HG03457 (cell line): ENCODE data around the gene TPSAB1.
"Not testable (repeated sequence)": the region's sequence is repeated elsewhere in the genome, so short reads cannot be mapped to it uniquely, and the experiment has no call there.

Experiments used
- ATAC-seq: cut with Tn5 transposase; IDR thresholded peaks from one replicate; pipeline ENCODE4 v1.9.1; 2021; ENCODE audit warnings: moderate number of reproducible peaks; ENCODE audit not compliant: unreplicated experiment

Gene TPSAB1

DNA sequence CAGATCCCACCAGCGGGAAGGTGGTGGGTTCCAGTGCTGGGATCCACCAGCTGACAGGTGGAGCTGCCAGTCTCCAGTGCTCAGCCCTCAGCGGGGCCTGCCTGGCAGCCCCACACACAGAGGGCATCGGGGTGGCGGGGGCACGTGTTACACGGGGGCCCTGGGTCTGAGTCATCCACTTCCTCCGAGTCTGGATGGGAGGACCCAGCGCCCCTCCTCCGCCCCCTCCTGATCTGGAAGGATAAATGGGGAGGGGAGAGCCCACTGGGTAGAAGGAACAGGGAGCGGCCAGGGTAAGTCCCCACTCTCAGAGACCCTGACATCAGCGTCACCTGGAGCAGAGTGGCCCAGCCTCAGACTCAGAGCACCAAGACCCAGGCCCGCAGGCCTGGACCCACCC, at the start of gene TPSAB1:
TSS of gene TPSAB1 (plus strand) at position 270 of the 400 bp plus-strand sequence. CDS start 234 bp downstream, outside the sequence.
- ATAC-seq = not testable (repeated sequence)

DNA sequence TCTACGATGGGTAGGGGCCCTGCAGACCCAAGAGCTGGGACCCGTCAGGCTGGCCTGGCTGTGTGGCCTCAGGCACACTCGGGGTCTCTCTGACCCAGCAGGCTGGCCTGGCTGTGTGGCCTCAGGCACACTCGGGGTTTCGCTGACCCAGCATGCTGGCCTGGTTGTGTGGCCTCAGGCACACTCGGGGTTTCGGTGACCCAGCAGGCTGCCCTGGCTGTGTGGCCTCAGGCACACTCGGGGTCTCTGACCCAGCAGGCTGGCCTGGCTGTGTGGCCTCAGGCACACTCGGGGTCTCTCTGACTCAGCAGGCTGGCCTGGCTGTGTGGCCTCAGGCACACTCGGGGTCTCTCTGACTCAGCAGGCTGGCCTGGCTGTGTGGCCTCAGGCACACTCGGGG, 49.7 kb upstream of the TPSAB1 start:
- not testable (repeated sequence) for ATAC-seq

DNA sequence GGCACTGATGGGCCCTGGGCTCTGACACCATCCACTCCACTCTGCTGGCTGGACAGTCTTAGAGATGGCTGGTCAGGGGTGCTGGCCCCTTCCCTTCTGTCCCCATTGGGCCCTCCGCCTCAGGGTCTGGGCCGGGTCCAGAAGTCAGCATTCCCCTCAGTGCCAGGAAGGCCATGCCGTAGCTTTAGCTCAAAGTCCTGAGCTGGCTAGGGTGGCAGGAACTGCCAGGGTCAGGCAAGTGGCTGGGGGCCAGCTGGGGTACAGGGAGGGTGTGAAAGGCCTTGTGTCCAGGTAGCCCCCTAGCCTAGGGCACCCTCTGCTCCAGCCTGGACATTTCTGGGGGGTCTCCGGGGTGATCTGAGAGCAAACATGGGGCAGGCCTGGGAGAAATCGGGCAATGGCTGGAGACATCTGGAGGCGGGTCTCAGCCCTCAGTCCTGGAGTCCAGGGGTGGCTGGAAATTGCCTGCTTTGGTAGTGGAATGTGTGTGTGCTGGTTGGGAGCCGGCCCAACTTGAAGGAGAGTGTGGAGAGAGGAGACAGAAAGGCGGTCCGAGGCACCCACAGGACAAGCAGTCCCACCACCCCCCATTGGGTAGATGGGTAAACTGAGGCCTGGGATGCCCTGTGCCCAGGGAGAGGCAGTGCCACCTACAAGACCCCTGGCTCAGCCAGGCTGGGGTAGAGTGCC, 48.0 kb upstream of the TPSAB1 start:
- no peak for ATAC-seq

DNA sequence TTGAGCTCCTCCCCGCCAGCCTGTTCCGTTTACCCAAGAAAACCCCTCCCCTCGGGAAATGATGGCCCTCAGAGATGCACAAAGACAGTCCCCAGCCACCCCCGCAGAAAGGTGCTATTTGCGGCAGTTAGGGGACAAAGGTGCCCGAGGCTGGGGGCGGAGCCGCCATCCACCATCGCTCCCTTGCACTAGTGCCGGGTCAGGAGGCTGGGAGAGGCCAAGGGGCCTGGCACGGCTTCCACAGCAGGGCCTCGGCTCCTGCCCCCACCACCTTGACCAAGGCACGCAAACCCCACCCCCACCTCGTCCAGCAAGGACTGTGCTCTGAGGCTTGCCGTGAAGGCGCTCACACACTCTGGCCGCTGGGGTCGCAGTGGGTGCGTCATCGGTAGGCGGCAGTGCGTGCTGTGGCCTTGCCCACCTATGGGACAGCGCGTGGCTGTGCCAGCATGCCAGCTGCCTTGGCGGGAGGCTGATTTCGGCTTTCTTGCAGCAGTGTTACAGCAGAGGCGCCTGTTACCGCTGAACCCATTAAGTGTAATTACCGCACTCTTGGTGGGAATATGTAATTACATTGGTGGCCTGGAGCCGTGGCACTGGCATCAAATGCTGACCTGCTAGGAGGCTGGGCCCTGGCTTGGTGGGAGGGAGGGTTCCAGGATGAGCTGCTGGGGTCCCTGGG, 47.2 kb upstream of the TPSAB1 start:
- no peak for ATAC-seq

DNA sequence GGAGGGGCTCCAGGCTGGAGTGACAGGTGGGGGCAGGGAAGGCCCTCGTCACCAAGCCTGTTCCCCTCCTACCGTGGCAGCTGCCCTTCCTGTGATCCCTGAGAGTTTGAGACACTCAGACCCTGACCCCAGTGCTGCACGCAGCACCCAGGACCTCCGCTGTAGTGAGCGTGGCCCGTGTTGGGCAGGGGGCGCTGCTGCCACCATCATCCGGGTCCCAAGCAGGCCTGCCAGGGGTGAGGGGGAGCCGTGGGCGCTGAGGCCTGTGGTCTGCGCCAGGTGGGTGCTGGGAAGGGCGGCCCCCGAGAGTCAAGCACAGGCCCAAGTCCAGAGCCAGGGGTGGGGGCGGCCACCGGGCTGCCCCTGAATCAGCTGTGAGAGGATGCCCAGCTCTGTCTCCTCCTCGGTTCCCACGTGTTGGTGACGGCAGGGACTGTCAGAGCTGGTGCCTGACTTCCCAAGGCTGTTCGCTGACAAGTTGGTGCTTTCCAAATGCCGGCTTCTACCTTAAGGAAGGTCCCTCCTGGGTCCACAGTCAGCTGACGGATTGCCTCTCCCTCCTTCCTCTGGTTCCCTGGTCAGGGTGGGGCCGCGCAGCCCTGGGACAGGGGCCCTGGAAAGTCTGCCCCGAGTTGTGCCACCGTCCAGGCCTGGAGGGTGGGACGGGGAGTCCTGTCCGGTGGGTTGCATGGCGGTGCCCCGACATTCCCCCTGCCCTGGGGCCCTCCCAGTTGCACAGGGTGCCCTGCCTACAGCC, 46.5 kb upstream of the TPSAB1 start:
- no peak for ATAC-seq

DNA sequence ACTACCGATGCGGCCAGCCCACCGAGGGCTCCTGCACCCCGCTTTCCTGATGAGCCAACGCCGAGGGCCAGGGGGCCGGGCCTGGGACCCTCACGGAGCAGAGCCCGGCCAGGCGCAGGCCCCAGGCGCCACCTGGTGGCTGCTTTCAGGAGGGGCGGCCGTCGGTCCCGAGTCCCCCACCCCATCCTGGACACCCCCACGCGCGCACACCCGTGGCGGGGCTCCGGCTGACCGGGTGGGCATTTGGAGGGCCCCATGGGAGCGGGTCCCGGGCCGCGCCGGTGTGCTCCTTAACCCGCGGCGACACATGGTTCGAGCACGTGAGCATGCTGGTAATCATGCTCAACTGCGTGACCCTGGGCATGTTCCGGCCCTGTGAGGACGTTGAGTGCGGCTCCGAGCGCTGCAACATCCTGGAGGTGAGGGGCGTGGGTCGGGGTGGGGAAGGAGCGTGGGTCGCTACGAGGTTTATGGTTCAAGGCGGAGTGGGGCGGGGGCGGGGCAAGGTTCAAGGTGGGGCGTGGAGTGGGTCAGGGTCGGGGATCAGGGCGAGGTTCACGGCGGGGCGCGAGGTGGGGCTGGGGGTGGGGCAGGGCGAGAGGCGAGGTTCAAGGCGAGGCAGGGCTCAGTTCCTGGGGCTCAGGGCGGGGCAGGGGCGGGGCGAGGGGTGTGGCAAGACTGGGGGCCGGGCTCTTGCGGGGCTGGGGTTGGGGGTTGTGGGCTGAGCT, 45.7 kb upstream of the TPSAB1 start:
- no peak for ATAC-seq

DNA sequence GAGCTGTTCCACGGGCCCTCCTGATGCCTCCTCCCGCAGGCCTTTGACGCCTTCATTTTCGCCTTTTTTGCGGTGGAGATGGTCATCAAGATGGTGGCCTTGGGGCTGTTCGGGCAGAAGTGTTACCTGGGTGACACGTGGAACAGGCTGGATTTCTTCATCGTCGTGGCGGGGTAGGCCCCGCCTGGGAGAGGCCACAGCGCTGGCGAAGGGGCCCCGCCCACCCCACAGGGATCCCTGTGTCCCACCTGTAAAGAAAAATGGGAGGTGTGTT, 45.2 kb upstream of the TPSAB1 start:
- ATAC-seq = no peak

DNA sequence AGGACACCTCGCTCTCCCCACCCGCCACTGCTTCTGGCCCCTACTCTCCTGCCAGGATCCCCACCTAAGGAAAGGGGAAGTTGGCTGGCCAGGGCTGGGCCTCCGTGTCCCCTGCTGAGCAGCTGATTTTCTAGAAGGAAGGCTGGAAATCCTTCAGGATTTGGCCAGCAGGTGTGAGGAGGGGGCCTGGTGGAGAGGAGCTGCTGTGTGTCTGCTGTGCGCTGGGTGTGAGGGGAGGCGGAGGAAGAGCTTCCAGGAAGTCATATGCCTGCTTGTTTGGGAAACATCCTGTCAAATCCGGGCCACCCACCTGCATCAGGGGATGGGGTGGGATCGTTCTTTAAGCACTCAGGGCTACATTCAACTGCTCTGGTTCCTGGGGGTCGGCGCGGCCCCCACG, 44.0 kb upstream of the TPSAB1 start:
- no peak for ATAC-seq

DNA sequence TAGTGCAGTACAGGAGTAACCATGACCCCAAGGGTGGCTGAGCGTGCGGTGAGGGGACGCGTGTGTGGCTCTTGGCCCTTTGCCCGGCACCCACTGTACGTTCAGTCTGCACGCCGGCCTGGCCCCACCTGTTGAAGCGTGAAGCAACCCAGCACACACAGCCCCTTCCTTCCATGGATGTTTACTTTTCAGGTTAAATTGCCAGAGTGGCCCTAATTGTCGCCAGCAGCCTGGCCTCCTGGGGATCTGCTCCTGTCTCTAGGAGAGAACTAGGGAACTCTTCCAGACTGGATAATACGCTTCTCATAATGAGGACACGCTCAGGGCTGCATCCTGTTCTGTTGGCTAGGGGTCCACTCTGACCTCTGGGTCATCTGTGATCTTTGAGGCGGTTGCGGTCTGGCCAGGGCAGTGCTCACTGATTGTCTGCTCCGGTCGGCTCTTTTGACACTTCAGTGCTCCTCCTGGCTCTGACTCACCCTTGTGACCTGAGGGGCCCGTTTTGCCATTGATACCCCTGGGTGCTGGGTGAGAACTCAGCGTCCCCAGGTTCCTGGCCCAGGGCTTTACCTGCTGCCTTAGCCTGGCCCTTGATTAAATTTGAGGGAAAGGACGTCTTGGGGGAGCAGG, 43.2 kb upstream of the TPSAB1 start:
- no peak for ATAC-seq

DNA sequence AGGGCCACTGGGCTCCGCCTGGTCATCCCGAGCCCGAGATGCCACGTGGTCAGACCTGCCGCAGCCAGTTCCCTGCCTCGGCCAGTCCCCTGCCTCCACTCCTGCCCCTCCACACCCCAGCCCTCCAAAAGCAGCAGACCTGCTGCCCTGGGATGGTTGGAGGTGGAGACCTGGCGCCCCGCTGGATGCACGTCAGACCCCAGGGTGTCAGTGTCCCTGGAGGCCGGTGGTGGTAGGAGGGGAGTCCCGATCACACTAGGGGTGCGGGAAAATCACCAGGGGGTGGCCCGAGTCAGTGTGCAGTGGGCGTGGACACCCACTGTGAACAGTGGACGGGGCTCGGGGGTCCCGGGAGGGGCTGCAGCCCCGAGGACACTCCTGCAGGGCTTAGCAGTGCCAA, 42.3 kb upstream of the TPSAB1 start:
- no peak for ATAC-seq

DNA sequence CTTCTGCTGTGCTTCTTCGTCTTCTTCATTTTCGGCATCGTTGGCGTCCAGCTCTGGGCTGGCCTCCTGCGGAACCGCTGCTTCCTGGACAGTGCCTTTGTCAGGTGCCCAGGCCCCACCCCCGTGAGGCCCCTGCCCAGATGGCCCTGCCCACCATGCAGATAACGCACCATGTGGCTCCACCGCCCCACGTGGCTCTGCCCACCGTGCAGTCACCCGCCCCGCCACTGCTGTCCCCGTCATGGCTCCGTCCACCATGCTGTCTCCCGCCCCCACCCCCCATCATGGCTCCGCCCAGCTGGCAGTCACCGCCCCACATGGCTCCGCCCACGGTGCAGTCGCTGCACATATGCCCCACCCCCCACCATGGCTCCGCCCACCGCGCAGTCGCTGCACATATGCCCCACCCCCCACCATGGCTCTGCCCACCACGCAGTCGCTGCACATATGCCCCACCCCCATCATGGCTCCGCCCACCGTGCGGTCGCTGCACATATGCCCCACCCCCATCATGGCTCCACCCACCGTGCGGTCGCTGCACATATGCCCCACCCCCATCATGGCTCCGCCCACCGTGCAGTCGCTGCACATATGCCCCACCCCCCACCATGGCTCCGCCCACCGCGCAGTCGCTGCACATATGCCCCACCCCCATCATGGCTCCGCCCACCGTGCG, 41.7 kb upstream of the TPSAB1 start:
- not testable (repeated sequence) for ATAC-seq

DNA sequence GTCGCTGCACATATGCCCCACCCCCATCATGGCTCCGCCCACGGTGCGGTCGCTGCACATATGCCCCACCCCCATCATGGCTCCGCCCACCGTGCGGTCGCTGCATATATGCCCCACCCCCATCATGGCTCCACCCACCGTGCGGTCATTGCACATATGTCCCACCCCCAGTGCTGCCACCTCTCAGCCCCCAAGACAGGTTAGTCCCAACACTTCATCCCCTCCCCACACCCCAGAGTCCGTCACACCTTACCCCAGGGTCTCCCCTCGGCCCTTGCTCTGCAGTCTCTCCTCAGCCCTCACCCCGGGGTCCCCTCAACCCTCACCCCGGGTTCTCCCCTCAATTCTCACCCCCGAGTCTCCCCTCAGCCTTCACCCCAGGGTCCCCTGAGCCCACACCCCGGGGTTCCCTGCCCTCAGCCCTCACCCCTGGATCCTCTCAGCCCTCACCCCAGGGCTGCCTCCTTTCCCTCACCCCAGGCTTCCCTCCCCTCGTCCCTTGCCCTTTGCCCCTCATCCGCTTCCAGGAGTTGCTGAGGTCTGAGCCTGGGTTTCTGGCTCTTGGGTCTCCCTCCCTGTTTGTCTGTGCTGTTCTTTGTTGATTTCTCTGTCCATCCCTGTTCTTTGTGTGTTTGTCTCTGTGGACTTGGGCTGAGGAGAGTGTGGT, 41.0 kb upstream of the TPSAB1 start:
- ATAC-seq = no peak

DNA sequence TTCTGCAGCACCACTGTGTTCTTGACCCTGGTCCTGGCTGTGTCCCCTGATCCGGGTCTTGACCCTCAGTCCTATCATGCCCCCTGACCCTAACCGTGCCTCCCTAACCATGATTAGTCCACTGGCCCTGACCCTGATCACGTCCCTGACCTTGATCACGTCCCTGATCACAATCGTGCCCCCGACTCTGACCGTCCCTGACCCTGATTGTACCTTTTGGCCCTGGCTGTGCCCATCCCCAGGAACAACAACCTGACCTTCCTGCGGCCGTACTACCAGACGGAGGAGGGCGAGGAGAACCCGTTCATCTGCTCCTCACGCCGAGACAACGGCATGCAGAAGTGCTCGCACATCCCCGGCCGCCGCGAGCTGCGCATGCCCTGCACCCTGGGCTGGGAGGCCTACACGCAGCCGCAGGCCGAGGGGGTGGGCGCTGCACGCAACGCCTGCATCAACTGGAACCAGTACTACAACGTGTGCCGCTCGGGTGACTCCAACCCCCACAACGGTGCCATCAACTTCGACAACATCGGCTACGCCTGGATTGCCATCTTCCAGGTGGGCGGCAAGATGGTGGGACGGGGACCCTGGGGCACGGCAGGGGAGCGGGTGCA, 40.4 kb upstream of the TPSAB1 start:
- no peak for ATAC-seq

DNA sequence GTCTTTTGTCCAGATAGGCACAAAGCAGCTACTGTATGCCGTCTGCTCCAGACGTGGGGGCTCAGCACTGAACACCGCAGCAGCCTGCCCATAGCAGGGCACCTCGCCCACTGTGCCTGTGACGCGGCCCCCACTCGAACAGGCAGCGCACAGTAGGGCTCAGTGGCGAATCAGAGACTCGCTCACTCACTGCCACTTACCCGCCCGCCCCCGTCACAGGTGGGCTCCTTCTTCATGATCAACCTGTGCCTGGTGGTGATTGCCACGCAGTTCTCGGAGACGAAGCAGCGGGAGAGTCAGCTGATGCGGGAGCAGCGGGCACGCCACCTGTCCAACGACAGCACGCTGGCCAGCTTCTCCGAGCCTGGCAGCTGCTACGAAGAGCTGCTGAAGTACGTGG, 39.1 kb upstream of the TPSAB1 start:
- ATAC-seq = no peak

DNA sequence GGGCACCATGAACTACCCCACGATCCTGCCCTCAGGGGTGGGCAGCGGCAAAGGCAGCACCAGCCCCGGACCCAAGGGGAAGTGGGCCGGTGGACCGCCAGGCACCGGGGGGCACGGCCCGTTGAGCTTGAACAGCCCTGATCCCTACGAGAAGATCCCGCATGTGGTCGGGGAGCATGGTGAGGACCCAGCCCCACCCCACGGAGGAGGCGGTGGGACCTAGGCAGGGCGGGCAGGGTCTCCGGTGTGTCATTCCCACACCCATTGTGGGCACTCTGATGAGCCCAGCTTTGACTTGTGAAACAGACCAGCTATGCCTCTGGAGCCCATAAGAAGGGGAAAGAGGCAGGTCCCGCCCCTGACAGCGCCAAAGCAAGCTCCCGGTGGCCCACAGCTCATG, 38.2 kb upstream of the TPSAB1 start:
- no peak for ATAC-seq

DNA sequence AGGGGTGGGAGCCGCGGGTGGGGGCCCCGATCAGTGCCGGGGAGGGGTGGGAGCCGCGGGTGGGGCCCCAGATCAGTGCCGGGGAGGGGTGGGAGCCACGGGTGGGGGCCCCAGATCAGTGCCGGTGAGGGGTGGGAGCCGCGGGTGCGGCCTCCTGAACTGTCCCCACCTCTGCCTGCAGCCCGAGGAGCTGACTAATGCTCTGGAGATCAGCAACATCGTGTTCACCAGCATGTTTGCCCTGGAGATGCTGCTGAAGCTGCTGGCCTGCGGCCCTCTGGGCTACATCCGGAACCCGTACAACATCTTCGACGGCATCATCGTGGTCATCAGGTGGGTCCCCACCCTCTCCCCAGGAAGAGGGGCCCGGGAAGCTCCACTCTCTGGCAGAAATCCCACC, 35.6 kb upstream of the TPSAB1 start:
- ATAC-seq = no peak

DNA sequence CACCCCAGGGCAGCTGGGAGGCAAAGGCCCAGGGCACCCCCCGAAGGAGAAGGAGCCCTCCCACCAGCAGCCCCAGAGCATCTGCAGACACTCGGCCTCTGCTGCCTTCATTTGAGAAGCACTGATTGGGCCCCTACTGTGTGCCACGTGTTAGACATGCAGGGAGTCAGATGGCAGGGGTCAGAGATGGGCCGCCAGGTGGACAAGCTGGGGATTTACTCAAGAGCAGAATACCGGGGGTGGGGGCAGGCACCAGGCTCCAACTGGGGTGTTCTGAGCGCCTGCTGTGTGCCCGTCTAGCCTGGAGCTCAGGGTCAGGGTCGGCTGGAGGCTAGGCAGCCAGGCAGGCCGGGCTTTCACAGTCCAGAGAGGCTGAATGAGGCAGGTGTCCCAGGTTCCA, 34.2 kb upstream of the TPSAB1 start:
- ATAC-seq = no peak

DNA sequence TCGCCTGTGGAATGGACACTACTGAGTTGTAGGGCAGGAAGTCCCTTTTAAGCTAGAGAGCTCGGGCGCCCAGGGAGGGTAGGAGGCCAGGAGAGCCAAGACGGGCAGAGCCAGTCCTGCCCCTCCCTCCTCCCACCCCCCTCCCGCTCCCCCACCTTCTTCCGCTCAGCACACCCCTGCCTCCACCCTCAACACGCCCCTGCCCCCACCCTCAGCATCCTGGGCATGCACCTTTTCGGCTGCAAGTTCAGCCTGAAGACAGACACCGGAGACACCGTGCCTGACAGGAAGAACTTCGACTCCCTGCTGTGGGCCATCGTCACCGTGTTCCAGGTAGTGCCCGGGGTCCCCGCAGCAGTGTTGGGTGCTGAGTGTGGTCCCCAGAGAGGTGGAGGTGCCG, 33.7 kb upstream of the TPSAB1 start:
- no peak for ATAC-seq

DNA sequence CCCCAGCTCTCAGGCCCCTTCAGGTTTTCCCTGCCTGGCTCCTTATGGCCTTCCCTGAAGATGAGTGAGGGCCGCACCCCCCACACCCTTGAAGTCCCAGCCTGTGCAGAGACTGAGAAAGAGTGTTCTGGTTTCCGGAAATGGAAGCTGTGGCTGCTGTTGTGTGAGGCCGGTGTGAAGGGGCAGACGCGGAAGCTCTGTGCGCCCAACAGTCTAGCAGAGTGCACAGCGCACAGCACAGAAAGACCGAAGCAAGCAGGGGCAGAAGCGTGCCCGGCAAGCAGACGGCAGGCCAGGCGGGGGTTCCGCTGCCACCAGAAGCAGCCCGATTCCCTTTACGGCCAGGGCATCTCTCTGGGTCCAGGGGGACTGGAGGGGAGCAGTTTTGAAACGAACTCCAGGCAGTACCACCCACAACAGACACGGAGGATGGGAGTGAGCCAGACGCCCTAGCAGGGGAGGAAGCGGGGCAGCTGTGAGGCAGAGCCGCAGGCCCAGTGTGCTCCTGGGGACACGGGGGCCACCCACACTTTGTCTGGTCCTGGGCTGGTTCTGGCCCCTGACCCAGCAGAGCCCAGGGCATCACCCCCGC, 32.2 kb upstream of the TPSAB1 start:
- ATAC-seq = no peak
